GM19025 (cell line): Measurements from ENCODE around the gene FSTL4.
A peak's percentile ranks its signal among the peaks of the same experiment; 100 is the strongest.
"Not testable (repeated sequence)": the region's sequence is repeated elsewhere in the genome, so short reads cannot be mapped to it uniquely, and the experiment has no call there.

Experiments used
- ATAC-seq: cut with Tn5 transposase; IDR thresholded peaks from one replicate; pipeline ENCODE4 v1.9.1; 2021; ENCODE audit warnings: mild to moderate bottlenecking, low read depth, moderate library complexity; ENCODE audit not compliant: unreplicated experiment

The FSTL4 gene

GRCh38 chr5:133409210-133409674, 203.1 kb downstream of the FSTL4 start:
- ATAC-seq: no peak

- no peak for ATAC-seq
Observed at GRCh38 chr5:133408322-133408721, 204.0 kb downstream of the FSTL4 start.

- no peak for ATAC-seq
Observed at GRCh38 chr5:133406977-133407632, 205.2 kb downstream of the FSTL4 start.

GRCh38 chr5:133406208-133406976, 205.9 kb downstream of the FSTL4 start:
- no peak for ATAC-seq

GRCh38 chr5:133405275-133406034, 206.9 kb downstream of the FSTL4 start:
- ATAC-seq: no peak

- no peak for ATAC-seq
Observed at GRCh38 chr5:133404724-133405123, 207.6 kb downstream of the FSTL4 start.

- no peak for ATAC-seq
Observed at GRCh38 chr5:133403741-133404364, 208.5 kb downstream of the FSTL4 start.

- no peak for ATAC-seq
Observed at GRCh38 chr5:133402775-133403174, 209.6 kb downstream of the FSTL4 start.

- no peak for ATAC-seq
Observed at GRCh38 chr5:133401731-133402347, 210.5 kb downstream of the FSTL4 start.

- ATAC-seq: no peak
Observed at GRCh38 chr5:133400831-133401351, 211.4 kb downstream of the FSTL4 start.

GRCh38 chr5:133400120-133400519, 212.2 kb downstream of the FSTL4 start:
- no peak for ATAC-seq

- no peak for ATAC-seq
Observed at GRCh38 chr5:133399247-133399891, 213.0 kb downstream of the FSTL4 start.

GRCh38 chr5:133398646-133399101, 213.7 kb downstream of the FSTL4 start:
- ATAC-seq: peak; percentile 64

GRCh38 chr5:133397990-133398645, 214.2 kb downstream of the FSTL4 start:
- no peak for ATAC-seq

GRCh38 chr5:133397348-133397747, 215.0 kb downstream of the FSTL4 start:
- no peak for ATAC-seq

- no peak for ATAC-seq
Observed at GRCh38 chr5:133396814-133397213, 215.5 kb downstream of the FSTL4 start.

GRCh38 chr5:133396187-133396741, 216.1 kb downstream of the FSTL4 start:
- ATAC-seq: no peak

- not testable (repeated sequence) for ATAC-seq
Observed at GRCh38 chr5:133395207-133395606, 217.1 kb downstream of the FSTL4 start.

- ATAC-seq: not testable (repeated sequence)
Observed at GRCh38 chr5:133394477-133394817, 217.9 kb downstream of the FSTL4 start.
